Measurements from ENCODE around the gene NFASC.

NFASC gene

GRCh38 chr1:204961765-204962419, 91.2 kb downstream of the NFASC start:
- no peak for DNase-seq

GRCh38 chr1:204962742-204963632, 92.3 kb downstream of the NFASC start:
- DNase-seq = no peak

GRCh38 chr1:204967451-204967850, 96.8 kb downstream of the NFASC start:
- no peak for DNase-seq

GRCh38 chr1:204968135-204968534, 97.5 kb downstream of the NFASC start:
- no peak for DNase-seq

DNA sequence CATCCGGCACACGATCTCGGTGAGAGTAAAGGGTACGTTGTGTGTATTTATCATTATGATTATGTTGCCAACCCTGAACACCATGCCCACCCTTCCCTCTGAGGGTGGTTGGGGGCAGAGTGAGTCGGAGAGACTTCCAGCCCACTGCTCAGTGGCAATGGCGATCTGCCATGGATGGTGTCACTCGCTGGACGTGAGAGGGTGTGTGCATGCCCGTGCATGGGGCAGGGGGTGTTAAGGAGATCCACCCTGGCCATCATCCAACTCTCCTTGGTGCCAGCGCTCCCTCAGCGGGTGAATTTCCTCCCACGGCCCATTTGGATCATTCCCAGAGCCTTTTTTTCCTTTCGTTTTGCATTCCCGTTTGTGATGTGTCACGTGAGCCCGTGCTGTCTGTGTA, 98.3 kb downstream of the NFASC start:
- no peak for DNase-seq

- no peak for DNase-seq
Observed at GRCh38 chr1:204970937-204971336, 100.3 kb downstream of the NFASC start.

DNA sequence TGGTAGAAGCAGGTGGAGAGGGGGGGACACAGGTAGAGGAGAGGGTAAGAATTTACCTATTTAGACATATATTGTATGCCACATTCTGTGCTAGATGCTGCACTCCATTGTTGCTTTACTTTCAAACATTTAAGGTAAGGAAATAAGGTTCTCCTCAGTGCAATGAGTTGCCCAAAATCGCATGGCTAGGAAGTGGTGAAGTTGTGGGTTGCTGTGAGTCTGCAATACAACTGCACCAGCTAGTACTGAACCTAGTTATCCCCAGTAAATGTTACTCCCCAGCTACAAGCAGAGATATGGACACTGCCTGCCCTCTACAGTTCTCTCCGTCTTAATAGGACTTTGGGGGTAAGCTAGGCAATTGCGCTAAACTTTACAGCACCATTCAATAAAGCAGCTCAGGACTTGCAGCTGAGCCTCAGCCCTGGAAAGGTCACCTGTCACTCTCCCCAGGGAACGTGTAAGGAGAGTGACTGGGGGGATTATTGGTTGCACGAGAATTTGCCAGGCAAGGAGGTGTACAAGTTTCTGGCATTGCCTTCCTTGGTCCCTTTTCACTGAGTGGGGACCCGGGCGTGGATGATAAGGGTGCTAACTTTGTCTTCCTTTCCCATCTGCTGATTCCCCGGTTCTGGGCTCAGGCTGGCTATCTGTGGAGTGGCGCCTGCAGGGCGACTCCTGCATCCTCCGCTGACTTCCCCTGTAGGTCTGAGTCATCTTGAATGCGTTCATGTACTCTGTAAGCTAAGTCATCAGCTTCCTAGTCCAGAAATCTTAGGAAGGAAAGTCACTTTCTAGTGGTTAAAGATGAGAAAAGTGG, 101.1 kb downstream of the NFASC start:
- DNase-seq = no peak

- DNase-seq = no peak
Observed at GRCh38 chr1:204972426-204972825, 101.8 kb downstream of the NFASC start.

DNA sequence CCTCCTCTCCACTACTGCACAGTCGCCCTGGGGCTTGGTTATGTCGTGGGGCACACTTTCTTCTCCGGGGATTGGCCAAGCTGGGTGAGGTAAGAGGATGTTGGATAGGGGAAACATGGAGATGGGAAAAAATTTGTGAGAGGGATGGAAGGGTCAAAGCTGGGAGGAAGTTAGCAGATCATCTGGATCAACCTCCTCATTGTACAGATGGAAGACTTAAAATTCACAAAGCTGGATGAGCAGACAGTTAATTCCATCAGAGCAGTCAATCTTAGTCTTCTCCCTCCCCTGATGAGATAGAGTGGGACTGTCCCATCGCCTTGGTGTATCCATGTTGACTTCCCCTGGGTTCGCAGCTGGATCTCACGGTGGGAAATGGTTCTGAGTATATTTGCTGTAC, 102.8 kb downstream of the NFASC start:
- no peak for DNase-seq

GRCh38 chr1:204974327-204974726, 103.7 kb downstream of the NFASC start:
- DNase-seq = no peak

- DNase-seq = no peak
Observed at GRCh38 chr1:204975021-204975420, 104.4 kb downstream of the NFASC start.

DNA sequence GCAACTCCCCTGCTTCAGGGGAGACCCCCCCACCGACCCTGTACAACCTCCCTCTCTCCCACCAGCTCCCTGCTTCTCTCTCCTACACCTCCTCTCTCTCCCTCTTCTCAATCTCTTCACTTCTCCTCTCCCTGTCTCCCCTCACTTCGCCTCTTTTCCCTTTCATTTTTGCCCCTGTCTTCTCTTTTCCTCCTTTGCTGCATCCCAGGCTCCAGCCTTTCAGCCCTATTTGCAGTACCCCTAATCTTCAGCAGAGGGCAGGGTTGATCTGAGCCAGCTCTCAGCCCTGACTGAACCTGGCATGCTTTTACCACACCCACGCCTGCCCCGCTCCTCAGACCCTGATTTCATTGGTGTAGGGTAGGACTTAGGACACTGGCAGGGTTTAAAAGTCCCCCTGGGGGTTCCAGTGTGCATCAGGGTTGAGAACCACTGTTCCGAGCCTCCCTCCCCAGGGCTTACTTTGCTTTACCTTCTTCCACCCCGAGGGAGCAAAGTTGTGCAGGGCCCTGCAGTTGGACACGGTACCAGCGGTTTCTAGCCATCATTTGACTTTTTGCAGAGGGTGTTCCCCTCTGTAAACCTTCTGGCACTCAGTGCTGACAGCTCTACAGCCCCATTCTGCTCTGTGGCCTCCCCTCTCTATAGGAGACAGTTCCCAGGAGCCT, 105.0 kb downstream of the NFASC start:
- peak; percentile 16 for DNase-seq

GRCh38 chr1:204976646-204977045, 106.0 kb downstream of the NFASC start:
- no peak for DNase-seq

DNA sequence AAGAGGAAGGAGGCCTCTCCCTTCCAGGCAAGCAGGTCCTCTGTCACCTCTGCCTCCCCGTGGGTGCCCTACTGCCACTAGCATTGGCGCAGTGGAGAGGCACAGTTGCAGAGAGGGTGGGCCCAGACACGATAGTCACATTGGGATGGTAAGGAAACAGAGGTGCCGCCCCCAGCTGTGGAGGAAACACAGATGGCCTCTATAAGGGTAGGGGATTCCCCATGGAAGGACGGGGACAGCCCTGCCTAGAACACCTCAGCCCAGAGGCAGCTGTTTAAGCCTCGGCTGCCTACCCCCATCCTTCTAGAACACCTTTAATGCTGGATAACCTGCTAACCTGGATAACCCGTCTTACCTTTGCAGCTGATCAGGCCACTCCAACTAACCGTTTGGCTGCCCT, 106.7 kb downstream of the NFASC start:
- no peak for DNase-seq

DNA sequence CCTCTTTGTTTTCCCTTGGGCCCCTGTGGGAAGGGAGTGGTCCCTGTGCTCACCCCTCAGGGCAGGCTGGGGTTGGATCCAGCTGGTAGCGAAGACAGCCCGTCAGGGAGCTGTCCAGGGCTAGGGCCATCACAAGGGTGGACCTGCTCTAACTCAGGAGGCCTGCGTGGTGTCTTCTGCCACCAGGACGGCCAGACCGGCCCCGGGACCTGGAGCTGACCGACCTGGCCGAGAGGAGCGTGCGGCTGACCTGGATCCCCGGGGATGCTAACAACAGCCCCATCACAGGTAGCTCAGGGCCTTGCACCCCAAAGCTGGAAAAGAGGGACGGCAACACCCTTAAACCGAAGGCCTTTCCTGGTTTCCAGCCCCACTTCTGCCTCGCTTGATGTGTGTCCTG, 108.1 kb downstream of the NFASC start:
- no peak for DNase-seq

- no peak for DNase-seq
Observed at GRCh38 chr1:204979306-204979705, 108.6 kb downstream of the NFASC start.

- DNase-seq = no peak
Observed at GRCh38 chr1:204979891-204980649, 109.4 kb downstream of the NFASC start.

GRCh38 chr1:204980840-204981405, 110.3 kb downstream of the NFASC start:
- DNase-seq = no peak

GRCh38 chr1:204983136-204983535, 112.5 kb downstream of the NFASC start:
- no peak for DNase-seq

GRCh38 chr1:204983881-204984280, 113.2 kb downstream of the NFASC start:
- no peak for DNase-seq

DNA sequence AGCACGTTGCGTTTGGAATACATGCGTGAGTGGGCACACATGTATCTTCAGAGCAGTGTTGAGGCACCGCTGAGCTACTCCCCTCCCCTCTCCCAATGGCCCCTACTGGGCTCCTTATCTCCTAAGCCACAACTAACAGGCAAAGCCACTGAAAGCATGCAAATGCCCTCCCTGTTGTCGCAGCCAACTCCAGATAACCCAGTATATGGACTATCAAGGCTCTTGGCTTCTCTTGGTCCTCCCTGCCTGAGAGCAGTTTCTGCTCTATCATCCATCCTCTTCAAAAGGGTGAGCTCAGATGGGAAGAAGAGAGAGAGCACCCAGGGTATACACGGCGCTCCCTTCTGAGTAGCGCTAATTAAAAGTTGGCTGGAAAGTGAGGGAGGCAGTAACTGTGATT, 113.8 kb downstream of the NFASC start:
- DNase-seq = no peak

DNA sequence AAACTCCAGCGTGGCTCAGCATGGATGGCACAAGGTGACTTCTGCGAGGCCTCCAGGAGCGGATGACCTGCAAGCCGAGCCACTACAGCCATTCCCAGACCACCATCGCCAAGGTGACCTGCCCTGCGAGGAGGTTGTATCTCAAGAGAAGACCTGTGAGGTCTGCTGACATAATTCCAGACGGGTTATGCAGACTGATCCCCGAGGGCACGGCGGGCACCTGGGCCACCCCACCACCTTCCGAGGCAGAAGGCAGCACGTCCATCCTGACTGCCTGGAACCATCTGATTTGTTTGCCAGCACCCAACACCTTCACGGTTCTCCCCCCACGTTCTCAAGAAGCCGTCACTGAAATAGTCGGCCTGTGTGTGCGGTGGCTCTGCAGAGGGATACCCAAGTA, 115.5 kb downstream of the NFASC start:
- no peak for DNase-seq
